Measurements from ENCODE around the gene STMND1.

STMND1 gene

GRCh38 chr6:17167327-17167979, 65.6 kb downstream of the STMND1 start:
- no peak for DNase-seq

GRCh38 chr6:17169291-17169690, 67.4 kb downstream of the STMND1 start:
- no peak for DNase-seq

- no peak for DNase-seq
Measured at GRCh38 chr6:17169711-17170110, 67.9 kb downstream of the STMND1 start.

GRCh38 chr6:17172836-17173470, 71.1 kb downstream of the STMND1 start:
- DNase-seq, result no peak

- no peak for DNase-seq
Measured at GRCh38 chr6:17178326-17178725, 76.5 kb downstream of the STMND1 start.

GRCh38 chr6:17178754-17179529, 77.1 kb downstream of the STMND1 start:
- no peak for DNase-seq

GRCh38 chr6:17179530-17180073, 77.8 kb downstream of the STMND1 start:
- DNase-seq, result no peak

Data from GDM1 (cell line).